Left cardiac atrium (tissue), 4 donors: ENCODE data around the gene MAOA. TPM values are rescaled to one million over a fixed set of nuclear protein-coding genes. Genes with fewer than 3 reads are reported as not detected.
"Not testable (repeated sequence)": the region's sequence is repeated elsewhere in the genome, so short reads cannot be mapped to it uniquely, and the experiment has no call there.

ENCODE experiments used
- ATAC-seq, 2 donors: fragments of 200-7000 bp; cut with Tn5 transposase; one replicate each; pipeline ENCODE4 v1.9.1; 2020; ENCODE audit warnings: mild to moderate bottlenecking in 2 of 2, moderate library complexity in 2 of 2
- DNase-seq: peaks from one replicate; pipeline ENCODE4 v3.0.0-alpha.2; 2020
- intact Hi-C, 2 donors: fragments of 100-400 bp; cut with DNase I; formaldehyde crosslinking; loops; one replicate each; pipeline versions ENCODE4 v1.14.1 to v1.15.1; 2022 to 2023
- total RNA-seq, 2 donors: library from RNA; stranded (reverse); fragmentation: NEBNext Ultra II Directional; extraction: Animal tissue kit (Norgen Biotek cat#: 25700); gene quantifications; one replicate each; pipeline ENCODE4 v1.2.1, GENCODE V29; 2021
- donor health status: DM: no; HTN: yes; CAD: no.
- donor health status: DM: no; HTN: yes; CAD: no; lungs with severe emphysema.
- donor health status: DM: yes; HTN: yes; CAD: no.
- donor health status: Dilated cardiomyopathy.

MAOA gene
- total RNA-seq, 2 donors from 2014 or later = 102 to 105 TPM

DNA sequence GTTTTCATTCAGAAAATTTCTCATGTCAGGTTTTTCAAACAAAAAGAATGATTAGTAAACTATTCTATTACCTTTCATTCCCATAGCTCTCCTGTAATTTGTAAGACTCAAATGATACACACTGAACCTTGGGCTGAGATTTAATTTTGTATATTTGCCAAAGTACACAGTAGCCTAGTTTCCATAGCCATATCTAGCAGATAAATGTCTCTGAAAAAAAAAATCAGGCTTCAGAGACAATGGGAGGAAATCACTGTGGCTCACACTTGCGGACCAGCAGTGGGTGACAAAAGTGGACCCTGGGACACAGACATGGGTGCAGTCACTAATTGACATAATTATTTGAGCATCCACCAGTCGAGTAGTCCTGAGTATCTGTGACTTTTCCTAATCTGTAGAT, 46.6 kb downstream of the MAOA start:
- DNase-seq (no peak), ATAC-seq (peak in 1 of 2 donors; percentile 61)
- intact Hi-C loops = no loop called here

DNA sequence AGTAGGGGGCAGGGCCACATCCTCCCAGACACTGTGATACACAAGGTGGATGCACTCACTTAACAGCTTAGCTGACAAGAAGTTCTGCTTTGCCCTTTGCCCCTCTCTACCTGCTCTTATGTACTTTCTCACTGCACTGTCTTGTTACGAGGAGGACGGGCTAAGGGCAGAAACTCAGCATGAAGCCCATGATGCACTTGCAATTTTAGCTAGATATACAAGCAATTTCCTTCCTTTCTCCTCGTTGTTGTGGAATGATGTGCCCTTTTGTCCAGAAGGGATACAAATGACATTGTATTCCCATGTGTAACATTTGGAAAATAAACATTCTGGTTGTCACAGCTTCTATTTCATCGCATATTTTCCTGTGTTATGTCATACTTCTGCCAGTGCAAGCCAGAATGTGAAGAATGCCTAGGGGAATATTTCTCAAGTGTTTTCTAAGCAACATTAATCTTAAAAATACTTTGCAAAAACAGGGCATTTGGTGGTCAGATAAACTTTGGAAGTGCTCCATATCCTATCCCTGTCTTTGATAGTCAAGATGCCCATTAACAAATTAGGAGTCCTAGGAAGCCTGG, 47.2 kb downstream of the MAOA start:
- no peak for DNase-seq
- intact Hi-C loops = no loop called here
- ATAC-seq = peak; percentile 57 to 65

DNA sequence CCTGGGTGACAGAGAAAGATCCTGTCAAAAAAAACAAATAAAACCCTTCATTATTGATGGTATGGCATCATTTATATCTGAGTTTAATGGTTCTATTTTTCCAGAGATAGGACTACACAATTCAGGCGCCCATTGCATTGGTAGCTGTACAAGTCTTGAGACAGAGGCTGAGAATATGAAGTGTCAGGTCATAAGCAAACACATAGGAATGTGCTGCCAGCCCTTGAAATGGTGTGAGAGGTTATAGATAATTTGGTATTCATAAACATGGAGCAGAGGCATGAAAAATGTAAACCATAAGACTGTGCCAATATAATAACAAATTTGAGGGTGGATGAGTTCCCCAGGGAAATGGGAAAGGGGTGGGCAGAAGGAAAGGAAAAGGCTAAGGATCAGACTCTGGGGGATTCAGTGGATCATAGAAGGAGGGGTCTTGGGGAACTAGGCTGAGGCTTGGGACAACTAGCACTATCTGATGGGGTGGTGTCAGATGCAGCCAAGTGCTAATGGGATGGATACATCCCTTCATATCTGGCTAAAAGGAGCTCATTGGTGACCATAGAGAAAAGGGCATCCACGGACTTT, 50.8 kb downstream of the MAOA start:
- no peak for DNase-seq
- no peak for ATAC-seq
- intact Hi-C loops = loop anchor here in 1 of 2 donors (2.0 kb wide), 1 partner anchor 52 kb away; no protein-coding TSS in a partner anchor

DNA sequence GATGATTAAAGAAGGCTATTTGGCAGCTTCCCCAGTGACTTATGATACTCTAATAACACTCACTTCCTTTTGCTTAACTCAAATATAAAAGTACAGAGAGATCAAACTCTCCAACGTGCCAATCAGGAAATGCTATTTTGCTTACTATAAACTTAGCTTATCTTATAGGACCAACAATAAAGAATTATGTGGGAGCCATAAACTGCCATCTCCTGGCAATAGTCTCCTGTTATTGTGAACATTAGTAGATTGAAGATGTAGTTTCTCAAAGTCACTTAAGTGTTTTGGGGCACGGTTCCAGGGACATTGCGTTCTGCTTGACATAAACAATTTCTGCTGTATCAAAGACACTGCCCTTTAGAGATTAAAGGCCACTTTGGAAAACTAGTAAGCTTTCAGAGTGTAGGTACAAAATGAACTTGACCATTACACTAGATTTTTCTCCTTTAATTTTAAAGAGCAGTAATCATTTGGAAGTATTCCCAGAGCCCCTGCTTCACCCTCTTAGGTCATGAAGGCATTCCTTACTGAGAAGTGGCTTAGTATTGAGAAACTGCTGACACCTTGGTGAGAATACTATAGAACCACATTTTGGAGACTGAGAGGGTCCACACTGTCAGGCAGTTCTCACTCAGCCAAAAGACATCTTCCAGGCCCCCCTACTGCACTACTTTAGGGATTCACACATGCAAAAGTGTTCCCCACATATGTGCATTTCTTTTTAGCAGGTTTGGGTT, 51.9 kb downstream of the MAOA start:
- peak; percentile 13 to 34 for ATAC-seq
- DNase-seq = peak; percentile 70
- intact Hi-C loops = loop anchor here in 1 of 2 donors (2.0 kb wide), 1 partner anchor 53 kb away; no protein-coding TSS in a partner anchor

DNA sequence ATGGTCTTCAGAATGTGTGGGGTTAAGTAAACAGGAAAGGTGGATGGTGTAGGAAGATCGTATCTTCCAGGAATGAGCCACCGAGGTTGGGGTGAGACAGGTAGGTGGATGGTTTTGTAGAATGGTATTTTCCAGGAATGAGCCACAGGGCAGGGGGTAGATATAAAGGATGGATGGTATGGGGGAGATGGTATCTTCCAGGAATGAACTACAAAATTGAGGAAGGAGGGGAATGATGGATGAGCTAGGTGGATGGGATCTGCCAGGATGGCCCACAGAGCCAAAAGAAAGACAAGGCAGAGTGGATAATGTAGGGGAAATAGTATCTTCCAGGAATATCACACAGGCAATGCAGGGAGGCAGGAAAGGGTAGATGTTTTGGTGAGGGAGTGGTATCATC, 60.0 kb downstream of the MAOA start:
- no peak for DNase-seq
- intact Hi-C loops = no loop called here

DNA sequence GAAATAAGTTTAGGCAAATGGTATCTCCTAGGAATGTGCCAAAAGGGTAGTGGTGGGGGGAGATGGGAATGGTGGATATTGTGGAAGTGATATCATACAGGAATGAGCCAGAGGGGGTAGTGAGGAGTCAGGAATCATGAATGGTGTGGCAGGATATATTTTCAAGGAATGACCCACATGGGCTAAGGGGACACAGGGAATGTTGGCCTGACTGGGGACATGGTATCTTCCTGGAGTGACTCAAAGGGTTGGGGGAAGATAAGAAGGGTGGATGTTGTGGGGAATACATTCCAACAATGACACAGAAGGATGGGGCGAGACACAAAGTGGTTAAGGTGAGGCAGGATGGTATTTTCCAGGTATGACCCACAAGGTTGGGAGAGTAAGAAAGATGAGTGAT, 60.6 kb downstream of the MAOA start:
- DNase-seq (no peak), ATAC-seq (no peak)
- intact Hi-C loops = no loop called here

More for the DNA sequence above, 60.0 kb downstream of the MAOA start:
- no peak for ATAC-seq

DNA sequence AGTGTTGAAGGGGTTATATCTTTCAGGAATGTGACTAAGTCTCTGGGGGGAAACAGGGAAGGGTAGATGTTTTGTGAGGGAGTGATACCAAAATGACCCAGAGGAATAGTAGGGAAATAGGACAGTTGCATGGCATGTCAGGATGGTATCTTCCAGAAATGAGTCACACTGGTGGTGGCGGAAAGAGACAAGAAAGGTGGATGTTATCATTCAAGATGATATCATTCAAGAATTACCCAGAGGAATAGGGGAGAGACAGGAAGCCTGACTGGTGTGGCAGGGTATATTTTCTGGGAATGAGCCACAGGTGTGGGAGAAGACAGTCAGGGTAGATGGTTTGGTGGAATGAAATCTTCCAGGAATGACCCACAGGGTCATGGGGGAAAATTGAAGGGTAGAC, 61.1 kb downstream of the MAOA start:
- intact Hi-C loops = no loop called here
- ATAC-seq = no peak

DNA sequence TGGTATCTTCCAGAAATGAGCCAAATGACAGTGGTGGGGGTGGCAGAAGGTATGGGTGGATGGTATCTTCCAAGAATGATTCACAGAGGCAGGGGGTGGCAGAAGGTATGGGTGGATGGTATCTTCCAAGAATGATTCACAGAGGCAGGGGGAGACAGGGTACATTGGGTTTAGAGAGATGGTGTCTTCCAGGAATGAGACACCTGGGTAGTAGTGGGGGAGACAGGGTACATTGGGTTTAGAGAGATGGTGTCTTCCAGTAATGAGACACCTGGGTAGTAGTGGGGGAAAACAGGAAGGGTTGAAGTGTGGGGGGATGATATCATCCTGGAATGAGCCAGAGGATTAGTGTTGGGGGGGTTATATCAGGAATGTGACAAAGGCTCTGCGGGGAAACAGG, 62.0 kb downstream of the MAOA start:
- intact Hi-C loops = no loop called here
- no peak for DNase-seq
- no peak for ATAC-seq

More for the DNA sequence above, 61.1 kb downstream of the MAOA start:
- no peak for DNase-seq

DNA sequence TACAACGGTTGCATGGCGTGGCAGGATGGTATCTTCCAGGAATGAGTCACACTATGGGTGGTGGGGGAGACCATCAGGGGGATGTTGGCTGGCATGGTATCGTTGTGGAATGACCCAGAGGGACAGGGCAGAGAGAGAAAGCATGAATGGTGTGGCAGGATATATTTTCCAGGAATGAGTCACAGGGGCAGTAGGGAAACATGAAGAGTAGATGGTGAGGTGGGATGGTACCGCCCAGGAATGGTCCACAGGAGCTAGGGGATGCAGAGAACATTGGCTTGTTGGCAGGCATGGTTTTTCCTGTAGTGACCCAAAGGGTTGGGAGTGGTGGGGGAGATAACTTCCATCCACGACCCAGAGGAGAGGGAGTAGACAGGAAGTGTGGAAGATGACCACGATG, 62.4 kb downstream of the MAOA start:
- ATAC-seq (no peak), DNase-seq (no peak)
- intact Hi-C loops = no loop called here

DNA sequence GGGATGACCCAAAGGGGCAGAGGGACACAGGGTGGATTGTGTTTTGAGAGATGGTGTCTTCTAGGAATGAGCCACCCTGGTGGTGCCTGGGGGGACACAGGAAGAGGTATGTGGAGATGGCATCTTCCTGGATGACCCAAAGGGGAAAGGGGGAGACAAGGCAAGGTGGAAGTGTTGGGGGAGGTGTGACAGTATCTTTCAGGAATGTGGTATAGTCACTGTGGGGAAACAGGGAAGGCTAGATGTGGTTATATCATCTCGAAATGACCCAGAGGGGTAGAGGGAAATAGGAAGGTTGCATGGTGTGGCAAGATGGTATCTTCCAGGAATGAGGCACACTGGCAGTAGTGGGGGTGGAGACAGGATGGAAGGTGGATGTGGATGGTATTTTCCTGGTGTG, 62.9 kb downstream of the MAOA start:
- DNase-seq (no peak), ATAC-seq (no peak)
- intact Hi-C loops = no loop called here

DNA sequence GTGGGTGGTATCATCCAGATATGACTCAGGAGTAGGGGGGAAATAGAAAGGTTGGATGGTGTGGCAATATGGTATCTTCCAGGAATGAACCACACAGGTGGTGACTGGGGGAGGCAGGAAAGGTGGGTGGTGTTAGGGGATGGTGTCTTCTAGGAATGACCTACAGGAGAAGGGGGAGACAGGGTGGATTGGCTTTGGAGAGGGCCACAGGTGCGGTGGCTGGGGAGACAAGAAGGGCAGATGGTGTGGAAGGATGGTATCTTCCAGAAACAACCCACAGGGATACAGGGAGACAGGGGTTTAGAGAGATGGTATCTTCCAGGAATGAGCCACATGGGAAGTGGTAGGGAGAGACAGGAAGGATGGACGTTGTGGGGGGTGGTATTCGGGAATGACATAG, 64.0 kb downstream of the MAOA start:
- no peak for ATAC-seq
- DNase-seq = no peak
- intact Hi-C loops = no loop called here

DNA sequence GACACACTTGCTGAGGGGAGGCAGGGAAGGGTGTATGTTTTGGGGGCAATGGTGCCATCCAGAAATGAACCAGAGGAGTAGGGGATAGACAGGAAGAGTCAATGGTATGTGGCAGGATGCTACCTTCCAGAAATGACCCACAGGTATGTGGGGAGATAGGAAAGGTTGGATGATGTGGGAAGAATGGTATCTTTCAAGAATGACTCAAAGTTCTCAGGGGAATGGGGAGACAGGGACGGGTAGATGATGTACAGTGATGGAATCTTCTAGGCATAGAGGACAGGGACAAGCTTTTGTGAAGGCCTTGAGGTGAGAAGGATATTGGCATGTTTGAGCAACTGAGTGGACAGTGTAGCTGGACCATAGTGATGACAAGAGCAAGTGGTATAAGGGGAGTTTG, 64.9 kb downstream of the MAOA start:
- intact Hi-C loops = no loop called here
- ATAC-seq (no peak), DNase-seq (no peak)

DNA sequence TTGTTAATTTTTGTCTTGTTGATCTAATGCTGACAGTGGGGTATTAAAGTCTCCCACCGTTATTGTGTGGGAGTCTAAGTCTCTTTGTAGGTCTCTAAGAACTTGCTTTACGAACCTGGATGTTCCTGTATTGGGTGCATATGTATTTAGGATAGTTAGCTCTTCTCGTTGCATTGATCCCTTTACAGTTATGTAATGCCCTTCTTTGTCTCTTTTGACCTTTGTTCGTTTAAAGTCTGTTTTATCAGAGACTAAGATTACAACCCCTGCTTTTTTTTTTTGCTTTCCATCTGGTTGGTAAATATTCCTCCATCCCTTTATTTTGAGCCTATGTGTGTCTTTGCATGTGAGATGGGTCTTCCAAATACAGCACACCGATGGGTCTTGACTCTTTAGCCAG, 69.1 kb downstream of the MAOA start:
- DNase-seq, ATAC-seq, intact Hi-C loops: not testable (repeated sequence)

DNA sequence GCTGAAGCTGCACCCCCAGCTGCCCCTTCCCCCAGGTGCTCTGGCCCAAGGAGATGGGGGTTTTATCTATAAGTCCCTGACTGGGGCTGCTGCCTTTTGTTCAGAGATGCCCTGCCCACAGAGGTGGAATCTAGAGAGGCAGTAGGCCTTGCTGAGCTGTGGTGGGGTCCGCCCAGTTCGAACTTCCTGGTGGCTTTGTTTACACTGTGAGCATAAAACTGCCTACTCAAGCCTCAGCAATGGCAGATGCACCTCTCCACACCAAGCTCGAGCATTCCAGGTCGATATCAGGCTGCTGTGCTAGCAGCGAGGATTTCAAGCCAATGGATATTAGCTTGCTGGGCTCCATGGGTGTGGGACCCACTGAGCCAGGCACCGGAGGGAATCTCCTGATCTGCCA, 71.2 kb downstream of the MAOA start:
- intact Hi-C loops, DNase-seq, ATAC-seq: not testable (repeated sequence)

DNA sequence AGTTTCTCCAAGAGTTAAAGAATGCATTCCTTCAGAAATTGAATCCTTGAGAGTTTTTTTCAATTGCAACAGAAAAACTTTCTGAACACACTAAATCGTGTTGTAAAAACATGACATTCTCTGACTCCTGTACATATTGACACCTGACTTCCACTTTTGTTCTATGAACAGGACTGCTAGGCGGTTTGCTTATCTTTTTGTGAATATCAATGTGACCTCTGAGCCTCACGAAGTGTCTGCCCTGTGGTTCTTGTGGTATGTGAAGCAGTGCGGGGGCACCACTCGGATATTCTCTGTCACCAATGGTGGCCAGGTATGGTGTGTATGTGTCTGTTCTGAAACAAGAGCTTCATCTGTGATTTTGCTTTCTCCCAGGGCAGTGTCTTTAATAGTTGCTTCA, 71.9 kb downstream of the MAOA start:
- no peak for DNase-seq
- intact Hi-C loops = no loop called here
- ATAC-seq = no peak

DNA sequence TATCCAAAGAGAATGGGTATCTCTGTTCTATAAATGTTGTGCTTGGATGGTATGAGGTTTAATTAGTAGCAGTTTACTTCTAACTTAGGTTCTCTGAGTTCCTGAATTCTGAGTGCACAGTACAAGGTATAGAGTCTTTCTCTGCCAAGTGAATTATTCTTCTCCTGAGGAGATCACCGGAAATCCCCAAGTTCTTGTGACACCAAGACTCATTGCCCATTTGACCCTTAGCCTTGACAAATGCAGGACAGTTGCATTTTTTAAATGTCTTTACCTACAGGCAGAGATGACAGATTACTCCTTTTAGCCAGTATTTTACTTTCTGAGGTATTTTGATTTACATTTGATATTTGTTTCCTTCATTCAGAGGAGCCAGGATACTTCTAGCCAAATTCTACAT, 72.9 kb downstream of the MAOA start:
- DNase-seq (no peak), ATAC-seq (no peak)
- intact Hi-C loops = no loop called here

DNA sequence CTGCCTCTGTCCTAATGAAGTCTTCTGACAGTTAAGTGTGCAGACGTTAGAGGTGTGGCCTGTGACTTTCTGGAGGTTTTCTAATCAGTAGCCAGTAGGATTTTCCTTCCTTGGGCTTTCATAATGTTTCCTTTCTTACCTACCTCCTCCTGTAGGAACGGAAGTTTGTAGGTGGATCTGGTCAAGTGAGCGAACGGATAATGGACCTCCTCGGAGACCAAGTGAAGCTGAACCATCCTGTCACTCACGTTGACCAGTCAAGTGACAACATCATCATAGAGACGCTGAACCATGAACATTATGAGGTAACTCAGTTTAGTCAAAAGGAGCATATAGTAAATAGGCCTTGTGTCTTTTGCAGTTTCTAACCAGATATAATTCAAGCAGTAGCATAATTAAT, 75.0 kb downstream of the MAOA start:
- intact Hi-C loops = no loop called here
- ATAC-seq = no peak
- no peak for DNase-seq

DNA sequence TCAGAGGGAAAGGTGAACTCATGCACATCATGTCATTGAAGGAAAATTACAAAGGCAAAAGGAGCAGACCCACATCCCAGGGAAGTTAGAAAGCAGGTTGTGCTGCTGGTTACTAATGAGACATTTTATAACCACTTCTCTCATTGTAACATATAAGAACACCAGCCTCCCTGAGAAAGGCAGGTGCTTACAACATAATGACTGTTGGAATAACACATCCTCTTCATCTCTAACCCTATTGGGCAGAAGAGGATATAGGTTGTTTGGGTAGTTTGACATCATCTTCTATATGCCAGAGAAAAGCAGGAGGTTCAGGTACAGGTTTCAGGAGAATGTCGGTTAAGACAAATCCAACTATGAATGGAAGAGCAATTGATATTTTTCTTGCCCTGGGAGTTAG, 77.6 kb downstream of the MAOA start:
- no peak for ATAC-seq
- intact Hi-C loops = no loop called here
- no peak for DNase-seq

DNA sequence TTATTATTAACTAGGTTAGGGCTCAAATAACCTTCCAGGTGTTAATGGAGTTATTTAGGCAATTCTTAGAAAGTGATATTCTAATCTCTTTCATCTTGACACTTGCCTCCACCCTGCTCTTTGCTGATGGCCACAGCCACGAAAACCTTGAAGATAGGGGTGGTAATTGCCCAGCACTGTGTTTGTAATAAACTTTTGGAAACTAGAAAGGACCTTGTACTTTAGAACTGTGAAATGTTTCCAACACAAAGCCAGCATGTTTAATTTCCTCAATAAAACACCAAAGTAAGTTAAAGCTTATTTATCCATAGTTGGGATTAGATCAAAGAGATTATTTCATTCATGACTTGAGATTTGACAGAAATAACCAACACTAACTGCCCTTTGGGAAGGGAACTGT, 78.3 kb downstream of the MAOA start:
- intact Hi-C loops = no loop called here
- no peak for DNase-seq
- no peak for ATAC-seq

DNA sequence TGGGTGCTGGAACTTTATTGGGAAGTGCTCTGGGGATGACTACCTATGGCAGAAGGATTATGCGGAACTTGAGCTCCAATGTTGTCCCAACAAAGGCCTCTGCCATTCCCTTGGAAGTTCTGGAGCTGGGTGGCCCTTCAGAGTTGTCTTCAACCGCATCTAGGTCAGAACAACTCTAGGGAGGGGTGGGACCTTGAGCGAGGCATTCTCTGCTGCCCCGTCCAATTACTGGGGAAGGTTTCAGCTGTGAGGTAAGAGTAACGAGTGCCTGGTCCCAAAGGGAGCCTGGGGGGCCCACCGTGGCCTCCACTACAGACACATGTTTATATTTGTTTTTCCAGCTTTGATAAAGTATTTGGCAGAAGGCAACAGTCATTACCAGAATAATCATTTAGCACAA, 79.4 kb downstream of the MAOA start:
- no peak for ATAC-seq

DNA sequence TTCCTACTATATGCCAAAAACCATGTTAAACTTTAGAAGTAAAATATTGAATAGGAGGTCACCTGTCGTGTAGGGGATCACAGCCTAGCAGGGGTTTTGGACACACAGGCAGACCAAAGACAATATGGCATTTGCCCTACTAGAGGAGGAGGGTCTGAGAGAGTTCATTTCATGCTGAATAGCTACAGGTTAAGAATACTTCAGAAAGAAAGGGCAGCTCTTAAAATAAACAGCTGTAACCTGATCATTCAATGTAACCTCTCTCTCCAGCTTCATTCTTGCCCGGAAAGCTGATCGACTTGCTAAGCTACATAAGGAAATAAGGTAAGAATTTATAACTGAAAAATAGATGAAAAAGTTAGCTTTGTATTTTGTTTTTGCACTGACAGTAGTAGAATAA, 79.9 kb downstream of the MAOA start:
- DNase-seq (no peak), ATAC-seq (no peak)
- intact Hi-C loops = no loop called here

More for the DNA sequence above, 79.4 kb downstream of the MAOA start:
- intact Hi-C loops = no loop called here
- no peak for DNase-seq
